Activated naive CD4-positive, alpha-beta T cell treated with anti-CD3 and anti-CD28 coated beads, Interleukin-2, amount 10 ng/mL, durations not matched to agents 7 days and 5 days (primary cell): ENCODE measurements around the gene CCDC74B.
"Not testable (repeated sequence)": the region's sequence is repeated elsewhere in the genome, so short reads cannot be mapped to it uniquely, and the experiment has no call there.

ENCODE experiments used
- CTCF ChIA-PET: fragments of 350-600 bp; sonication (Branson Sonifier 250); formaldehyde crosslinking; loops from one replicate; lab custom pipeline; 2021; ENCODE audit warnings: antibody characterized with exemption; lab: Charles Lee
- DNase-seq: peaks from one replicate; pipeline ENCODE4 v3.0.0-alpha.2; 2020
- H3K27ac Mint-ChIP-seq: one replicate; pipeline ENCODE4 v1.8.0; 2021; ENCODE audit warnings: mild to moderate bottlenecking, moderate library complexity, mixed read lengths
- H3K27me3 Mint-ChIP-seq: one replicate; pipeline ENCODE4 v1.8.0; 2021; ENCODE audit warnings: mild to moderate bottlenecking, mixed read lengths
- H3K36me3 Mint-ChIP-seq: one replicate; pipeline ENCODE4 v1.8.0; 2021; ENCODE audit warnings: mixed read lengths
- H3K4me1 Mint-ChIP-seq: one replicate; pipeline ENCODE4 v1.8.0; 2021; ENCODE audit warnings: mixed read lengths
- H3K4me3 Mint-ChIP-seq: one replicate; pipeline ENCODE4 v1.8.0; 2021; ENCODE audit warnings: mild to moderate bottlenecking, moderate library complexity, mixed read lengths
- H3K9me3 Mint-ChIP-seq: one replicate; pipeline ENCODE4 v1.8.0; 2021; ENCODE audit warnings: mixed read lengths

Gene CCDC74B

GRCh38 chr2:130150181-130151144, 5.6 kb upstream of the CCDC74B start:
- peaks cover 10% of the 10 kb centered on the region for H3K36me3 Mint-ChIP-seq
- peak overlapping the region; percentile 54 for H3K27ac Mint-ChIP-seq
- CTCF ChIA-PET: no interaction called here
- DNase-seq: no peak
- H3K4me3 Mint-ChIP-seq: no peak overlapping the region
- H3K4me1 Mint-ChIP-seq: peaks cover 4% of the 10 kb centered on the region
- peaks cover 17% of the 10 kb centered on the region for H3K27me3 Mint-ChIP-seq
- no peaks in the 10 kb centered on the region for H3K9me3 Mint-ChIP-seq

GRCh38 chr2:130148515-130148914, 3.6 kb upstream of the CCDC74B start:
- Mint-ChIP-seq H3K4me1 (peaks cover 13% of the 10 kb centered on the region), H3K27me3 (peaks cover 36% of the 10 kb centered on the region)
- CTCF ChIA-PET, H3K9me3 Mint-ChIP-seq, H3K4me3 Mint-ChIP-seq, DNase-seq, H3K36me3 Mint-ChIP-seq, H3K27ac Mint-ChIP-seq: not testable (repeated sequence)

GRCh38 chr2:130143266-130144039, 1.5 kb downstream of the CCDC74B start:
- CTCF ChIA-PET, H3K27ac Mint-ChIP-seq: not testable (repeated sequence)

GRCh38 chr2:130142396-130143265, 2.3 kb downstream of the CCDC74B start:
- DNase-seq, H3K27ac Mint-ChIP-seq, H3K36me3 Mint-ChIP-seq, CTCF ChIA-PET, H3K9me3 Mint-ChIP-seq: not testable (repeated sequence)
- H3K4me3 Mint-ChIP-seq: peak overlapping the region; percentile 18
- H3K27me3 Mint-ChIP-seq: peaks cover 44% of the 10 kb centered on the region
- peaks cover 16% of the 10 kb centered on the region for H3K4me1 Mint-ChIP-seq

More at GRCh38 chr2:130143266-130144039, 1.5 kb downstream of the CCDC74B start:
- not testable (repeated sequence) for H3K9me3 Mint-ChIP-seq, DNase-seq, H3K36me3 Mint-ChIP-seq
- H3K4me3 Mint-ChIP-seq: peak overlapping the region; percentile 66
- H3K4me1 Mint-ChIP-seq: peaks cover 17% of the 10 kb centered on the region
- peaks cover 47% of the 10 kb centered on the region for H3K27me3 Mint-ChIP-seq

GRCh38 chr2:130141645-130142370, 3.1 kb downstream of the CCDC74B start:
- CTCF ChIA-PET, H3K9me3 Mint-ChIP-seq, H3K4me3 Mint-ChIP-seq, H3K36me3 Mint-ChIP-seq, DNase-seq, H3K27ac Mint-ChIP-seq: not testable (repeated sequence)
- peaks cover 16% of the 10 kb centered on the region for H3K4me1 Mint-ChIP-seq
- H3K27me3 Mint-ChIP-seq: peaks cover 36% of the 10 kb centered on the region

GRCh38 chr2:130141002-130141401, 3.9 kb downstream of the CCDC74B start:
- H3K4me3 Mint-ChIP-seq, DNase-seq, H3K27ac Mint-ChIP-seq, H3K36me3 Mint-ChIP-seq, CTCF ChIA-PET, H3K9me3 Mint-ChIP-seq: not testable (repeated sequence)
- H3K4me1 Mint-ChIP-seq: peaks cover 16% of the 10 kb centered on the region
- peaks cover 31% of the 10 kb centered on the region for H3K27me3 Mint-ChIP-seq

GRCh38 chr2:130140516-130140915, 4.4 kb downstream of the CCDC74B start:
- H3K9me3 Mint-ChIP-seq, H3K36me3 Mint-ChIP-seq, CTCF ChIA-PET, DNase-seq, H3K4me3 Mint-ChIP-seq, H3K27ac Mint-ChIP-seq: not testable (repeated sequence)
- H3K27me3 Mint-ChIP-seq: peaks cover 31% of the 10 kb centered on the region
- H3K4me1 Mint-ChIP-seq: peaks cover 16% of the 10 kb centered on the region

- H3K36me3 Mint-ChIP-seq, H3K27ac Mint-ChIP-seq, H3K9me3 Mint-ChIP-seq, CTCF ChIA-PET, DNase-seq, H3K4me3 Mint-ChIP-seq: not testable (repeated sequence)
- Mint-ChIP-seq H3K27me3 (peaks cover 22% of the 10 kb centered on the region), H3K4me1 (peaks cover 14% of the 10 kb centered on the region)
Measured at GRCh38 chr2:130139331-130140280, 5.3 kb downstream of the CCDC74B start.

GRCh38 chr2:130138841-130139251, 6.1 kb downstream of the CCDC74B start:
- H3K4me3 Mint-ChIP-seq, H3K9me3 Mint-ChIP-seq, DNase-seq, H3K36me3 Mint-ChIP-seq, H3K27ac Mint-ChIP-seq, CTCF ChIA-PET, H3K4me1 Mint-ChIP-seq: not testable (repeated sequence)
- peaks cover 14% of the 10 kb centered on the region for H3K27me3 Mint-ChIP-seq

GRCh38 chr2:130138326-130138725, 6.6 kb downstream of the CCDC74B start:
- H3K36me3 Mint-ChIP-seq, H3K27ac Mint-ChIP-seq, H3K9me3 Mint-ChIP-seq, DNase-seq, H3K4me1 Mint-ChIP-seq, H3K4me3 Mint-ChIP-seq, CTCF ChIA-PET, H3K27me3 Mint-ChIP-seq: not testable (repeated sequence)

- H3K4me3 Mint-ChIP-seq, DNase-seq, CTCF ChIA-PET, H3K27ac Mint-ChIP-seq, H3K36me3 Mint-ChIP-seq, H3K27me3 Mint-ChIP-seq, H3K4me1 Mint-ChIP-seq, H3K9me3 Mint-ChIP-seq: not testable (repeated sequence)
Measured at GRCh38 chr2:130137118-130137517, 7.8 kb downstream of the CCDC74B start.

- CTCF ChIA-PET, H3K27me3 Mint-ChIP-seq, H3K4me3 Mint-ChIP-seq, DNase-seq, H3K36me3 Mint-ChIP-seq, H3K27ac Mint-ChIP-seq, H3K4me1 Mint-ChIP-seq, H3K9me3 Mint-ChIP-seq: not testable (repeated sequence)
Measured at GRCh38 chr2:130136546-130136945, 8.4 kb downstream of the CCDC74B start.
